ENCODE measurements around the gene KLK13.

KLK13 gene

GRCh38 chr19:51019544-51019925 lies 45.4 kb downstream of the KLK13 start, which contains the start of gene KLK10:
KLK10 (minus strand) TSS chr19:51019709; CDS start chr19:51019130, 579 bp downstream.
- no peak for DNase-seq (ENCODE audit: low read depth, low spot score)

GRCh38 chr19:51018745-51019543 lies 45.9 kb downstream of the KLK13 start:
- peak; percentile 7 for DNase-seq (ENCODE audit: low read depth, low spot score)

GRCh38 chr19:51016798-51017683 lies 47.9 kb downstream of the KLK13 start:
- DNase-seq (ENCODE audit: low read depth, low spot score), result peak; percentile 52

GRCh38 chr19:51015691-51016267 lies 49.1 kb downstream of the KLK13 start:
- no peak for DNase-seq (ENCODE audit: low read depth, low spot score)

GRCh38 chr19:51014242-51014641 lies 50.6 kb downstream of the KLK13 start:
- no peak for DNase-seq (ENCODE audit: low read depth, low spot score)

- no peak for DNase-seq (ENCODE audit: low read depth, low spot score)
Observed at GRCh38 chr19:51012661-51013190, 52.2 kb downstream of the KLK13 start.

- no peak for DNase-seq (ENCODE audit: low read depth, low spot score)
Observed at GRCh38 chr19:51010066-51010795, 54.7 kb downstream of the KLK13 start.

GRCh38 chr19:51009061-51009891 lies 55.6 kb downstream of the KLK13 start:
- no peak for DNase-seq (ENCODE audit: low read depth, low spot score)

- no peak for DNase-seq (ENCODE audit: low read depth, low spot score)
Observed at GRCh38 chr19:51007488-51007887, 57.4 kb downstream of the KLK13 start.

GRCh38 chr19:51006406-51006805 lies 58.5 kb downstream of the KLK13 start:
- DNase-seq (ENCODE audit: low read depth, low spot score), result no peak

All from astrocyte of the hippocampus (primary cell).